GM23338 (cell line): ENCODE measurements around the gene RPS25. TPM values are rescaled to one million over a fixed set of nuclear protein-coding genes. Genes with fewer than 3 reads are reported as not detected.

ENCODE experiments used
- ATAC-seq: fragments of 200-7000 bp; cut with Tn5 transposase; 3 replicates; pipeline ENCODE4 v1.9.1; 2020
- DNase-seq: peaks from one replicate; pipeline ENCODE4 v3.0.0-alpha.2; 2015; ENCODE audit warnings: low spot score
- H2AFZ ChIP-seq: fragments of 200-600 bp; sonication (generic); 2 replicates; pipeline ENCODE4 v1.8.0; 2016; ENCODE audit warnings: antibody characterized with exemption, mild to moderate bottlenecking, moderate library complexity
- H3F3A ChIP-seq: fragments of 200-600 bp; sonication (generic); replicated peaks from 2 replicates; pipeline ENCODE4 v1.8.0; 2017; ENCODE audit warnings: antibody characterized with exemption, mixed run types, low read depth
- H3K27ac ChIP-seq: fragments of 200-600 bp; sonication (generic); 2 replicates; pipeline ENCODE4 v1.6.1; 2016; ENCODE audit warnings: low read depth
- H3K27me3 ChIP-seq: fragments of 200-600 bp; sonication (generic); 2 replicates; pipeline ENCODE4 v1.8.0; 2016; ENCODE audit warnings: mild to moderate bottlenecking, mixed run types, moderate library complexity; ENCODE audit not compliant: insufficient read depth
- H3K36me3 ChIP-seq: fragments of 200-600 bp; sonication (generic); 2 replicates; pipeline ENCODE4 v1.8.0; 2016; ENCODE audit warnings: mild to moderate bottlenecking; ENCODE audit not compliant: insufficient read depth
- H3K4me1 ChIP-seq: fragments of 200-600 bp; sonication (generic); 2 replicates; pipeline ENCODE4 v1.8.0; 2016; ENCODE audit warnings: mild to moderate bottlenecking, moderate library complexity; ENCODE audit not compliant: insufficient read depth
- H3K4me2 ChIP-seq: fragments of 200-600 bp; sonication (generic); 2 replicates; pipeline ENCODE4 v1.7.1; 2017; ENCODE audit warnings: mixed run types
- H3K4me3 ChIP-seq: fragments of 200-600 bp; sonication (generic); 2 replicates; pipeline ENCODE4 v1.6.1; 2016; ENCODE audit warnings: mixed run types
- H3K79me2 ChIP-seq: fragments of 200-600 bp; sonication (generic); replicated peaks from 2 replicates; pipeline ENCODE4 v1.8.0; 2017; ENCODE audit warnings: mild to moderate bottlenecking; ENCODE audit not compliant: insufficient read depth
- H3K9me2 ChIP-seq: fragments of 200-600 bp; sonication (generic); 2 replicates; pipeline ENCODE4 v1.8.0; 2017; ENCODE audit not compliant: insufficient read depth
- H4K20me1 ChIP-seq: fragments of 200-600 bp; sonication (generic); replicated peaks from 2 replicates; pipeline ENCODE4 v1.8.0; 2017; ENCODE audit warnings: mild to moderate bottlenecking; ENCODE audit not compliant: insufficient read depth
- H3K27ac Mint-ChIP-seq: 2 replicates; pipeline ENCODE4 v1.8.0; 2020; ENCODE audit warnings: inconsistent platforms, mild to moderate bottlenecking, moderate library complexity, mixed read lengths
- H3K27me3 Mint-ChIP-seq: 3 replicates; pipeline ENCODE4 v1.8.0; 2022; ENCODE audit warnings: low read depth, mild to moderate bottlenecking, moderate library complexity, mixed read lengths, inconsistent platforms; ENCODE audit not compliant: insufficient read depth, poor library complexity
- H3K36me3 Mint-ChIP-seq: 3 replicates; pipeline ENCODE4 v1.8.0; 2021; ENCODE audit warnings: low read depth, mild to moderate bottlenecking, inconsistent platforms, moderate library complexity, mixed read lengths
- H3K4me1 Mint-ChIP-seq: 3 replicates; pipeline ENCODE4 v1.8.0; 2020; ENCODE audit warnings: mild to moderate bottlenecking, inconsistent platforms, mixed read lengths
- H3K4me3 Mint-ChIP-seq: 3 replicates; pipeline ENCODE4 v1.8.0; 2021; ENCODE audit warnings: moderate library complexity, mild to moderate bottlenecking, inconsistent platforms, mixed read lengths
- H3K9me3 Mint-ChIP-seq: 3 replicates; pipeline ENCODE4 v1.8.0; 2020; ENCODE audit warnings: moderate library complexity, mild to moderate bottlenecking, inconsistent platforms, mixed read lengths
- CREB1 ChIP-seq: fragments of 250-450 bp; sonication (Bioruptor Pico); IDR thresholded peaks from 2 replicates; pipeline ENCODE4 v1.5.0; 2020; ENCODE audit warnings: low read depth, mild to moderate bottlenecking, moderate library complexity
- ETS1 ChIP-seq: IDR thresholded peaks from 2 replicates; pipeline ENCODE4 v1.6.1; 2016; ENCODE audit warnings: antibody characterized with exemption
- EZH2 ChIP-seq: fragments of 200-600 bp; sonication (generic); IDR thresholded peaks from one replicate; pipeline ENCODE4 v1.8.0; 2017; ENCODE audit warnings: antibody characterized with exemption, mild to moderate bottlenecking, low read depth; ENCODE audit not compliant: unreplicated experiment
- EZH2phosphoT487 ChIP-seq: fragments of 200-600 bp; sonication (generic); IDR thresholded peaks from one replicate; pipeline ENCODE4 v1.8.1; 2018; ENCODE audit warnings: antibody characterized with exemption; ENCODE audit not compliant: unreplicated experiment
- JUNB ChIP-seq: IDR thresholded peaks from one replicate; pipeline ENCODE4 v1.6.1; 2016; ENCODE audit warnings: antibody characterized with exemption; ENCODE audit not compliant: unreplicated experiment
- NANOG ChIP-seq: IDR thresholded peaks from 2 replicates; pipeline ENCODE4 v1.6.1; 2016; ENCODE audit warnings: antibody characterized with exemption, borderline replicate concordance
- POLR2AphosphoS5 ChIP-seq: IDR thresholded peaks from 2 replicates; pipeline ENCODE4 v1.6.1; 2016; ENCODE audit warnings: antibody characterized with exemption, low read depth
- STAT1 ChIP-seq: IDR thresholded peaks from one replicate; pipeline ENCODE4 v1.6.1; 2016; ENCODE audit warnings: antibody characterized with exemption; ENCODE audit not compliant: unreplicated experiment
- ZNF114 ChIP-seq: fragments of 250-450 bp; sonication (Bioruptor Pico); IDR thresholded peaks from 2 replicates; pipeline ENCODE4 v1.5.0; 2020; ENCODE audit warnings: mild to moderate bottlenecking, moderate library complexity
- ZNF331 ChIP-seq: fragments of 250-450 bp; sonication (Bioruptor Pico); IDR thresholded peaks from 2 replicates; pipeline ENCODE4 v1.5.0; 2020; ENCODE audit warnings: low read depth, mild to moderate bottlenecking, moderate library complexity
- polyA plus RNA-seq: library from polyadenylated mRNA; unstranded; fragments of >200 nt; fragmentation: Nextera tagmentation; extraction: Ambion mirVana; gene quantifications from 2 replicates; pipeline ENCODE4 v1.2.1, GENCODE V29; 2016
- total RNA-seq: library from RNA; depleted of rRNA; stranded (reverse); fragments of >200 nt; shearing (Covaris generic); gene quantifications from 2 replicates; pipeline ENCODE4 v1.2.3, GENCODE V29; 2014
- TF ChIP-seq, protein P1 (sequence below), 2 experiments: fragments of 200-600 bp in 1 of 2; sonication (generic) in 1 of 2; conservative IDR thresholded peaks; 2 replicates each; pipeline versions ENCODE4 v1.5.1 to v1.6.1; 2016 to 2017; ENCODE audit warnings: antibody characterized with exemption in 2 of 2, low read depth in 2 of 2, mild to moderate bottlenecking in 2 of 2, moderate library complexity in 1 of 2
- TF ChIP-seq, protein P2 (sequence below): fragments of 250-450 bp; sonication (Bioruptor Pico); IDR thresholded peaks from 2 replicates; pipeline ENCODE4 v1.5.0; 2020; ENCODE audit warnings: mild to moderate bottlenecking, moderate library complexity
- TF ChIP-seq, protein P3 (sequence below): IDR thresholded peaks from one replicate; pipeline ENCODE4 v1.6.1; 2018; ENCODE audit warnings: antibody characterized with exemption; ENCODE audit not compliant: unreplicated experiment

Gene RPS25
- total and polyA plus RNA-seq, 2 experiments from 2014 or later = 1,965 to 3,622 TPM

DNA sequence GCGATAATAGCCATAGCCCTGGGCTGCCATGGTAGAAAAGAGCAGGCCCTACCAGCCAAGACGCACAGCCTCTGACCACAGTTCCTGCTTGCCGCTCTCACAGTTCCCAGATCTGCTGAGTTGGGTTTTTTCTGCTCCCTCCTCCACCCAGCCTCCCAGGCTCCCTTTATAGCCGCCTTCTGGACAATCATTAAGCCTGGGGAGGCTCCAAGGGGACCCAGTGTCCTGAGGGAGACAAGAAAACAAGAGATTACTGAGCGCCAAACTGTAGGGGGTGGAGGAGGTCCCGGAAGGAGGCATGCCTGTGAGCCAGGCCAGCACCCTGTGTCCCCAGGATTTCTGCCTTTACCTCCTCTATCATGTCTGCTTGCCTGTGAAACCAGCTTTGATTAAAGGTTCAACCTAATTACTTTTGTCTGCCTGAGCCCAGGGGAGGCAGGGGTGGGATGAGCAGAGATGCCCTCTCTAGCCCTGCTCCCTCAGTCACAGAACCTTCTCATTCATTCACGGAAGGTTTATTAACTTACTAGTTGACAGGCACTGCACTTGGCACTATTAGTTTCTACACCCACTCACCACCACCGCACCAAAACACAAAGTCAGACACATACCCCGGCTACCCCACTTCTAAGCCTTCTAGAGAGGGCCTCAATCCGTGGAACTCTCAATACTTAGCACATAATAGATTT is 11.3 kb upstream of the RPS25 start:
- H3K36me3 Mint-ChIP-seq = peaks cover 40% of the 10 kb centered on the region
- ATAC-seq = peak; percentile 10
- TF ChIP-seq JUNB (no peak), ZNF331 (no peak), POLR2AphosphoS5 (no peak), EZH2phosphoT487 (no peak), CREB1 (CRISPR knock-in tag) (no peak), ZNF114 (no peak), EZH2 (no peak), STAT1 (no peak), ETS1 (no peak), NANOG (no peak)
- TF ChIP-seq, protein P1, sequence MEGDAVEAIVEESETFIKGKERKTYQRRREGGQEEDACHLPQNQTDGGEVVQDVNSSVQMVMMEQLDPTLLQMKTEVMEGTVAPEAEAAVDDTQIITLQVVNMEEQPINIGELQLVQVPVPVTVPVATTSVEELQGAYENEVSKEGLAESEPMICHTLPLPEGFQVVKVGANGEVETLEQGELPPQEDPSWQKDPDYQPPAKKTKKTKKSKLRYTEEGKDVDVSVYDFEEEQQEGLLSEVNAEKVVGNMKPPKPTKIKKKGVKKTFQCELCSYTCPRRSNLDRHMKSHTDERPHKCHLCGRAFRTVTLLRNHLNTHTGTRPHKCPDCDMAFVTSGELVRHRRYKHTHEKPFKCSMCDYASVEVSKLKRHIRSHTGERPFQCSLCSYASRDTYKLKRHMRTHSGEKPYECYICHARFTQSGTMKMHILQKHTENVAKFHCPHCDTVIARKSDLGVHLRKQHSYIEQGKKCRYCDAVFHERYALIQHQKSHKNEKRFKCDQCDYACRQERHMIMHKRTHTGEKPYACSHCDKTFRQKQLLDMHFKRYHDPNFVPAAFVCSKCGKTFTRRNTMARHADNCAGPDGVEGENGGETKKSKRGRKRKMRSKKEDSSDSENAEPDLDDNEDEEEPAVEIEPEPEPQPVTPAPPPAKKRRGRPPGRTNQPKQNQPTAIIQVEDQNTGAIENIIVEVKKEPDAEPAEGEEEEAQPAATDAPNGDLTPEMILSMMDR (conservative IDR thresholded peaks at IDR 0.05; ENCODE audit: low read depth in 2 of 2) = no peak
- TF ChIP-seq, protein P2, sequence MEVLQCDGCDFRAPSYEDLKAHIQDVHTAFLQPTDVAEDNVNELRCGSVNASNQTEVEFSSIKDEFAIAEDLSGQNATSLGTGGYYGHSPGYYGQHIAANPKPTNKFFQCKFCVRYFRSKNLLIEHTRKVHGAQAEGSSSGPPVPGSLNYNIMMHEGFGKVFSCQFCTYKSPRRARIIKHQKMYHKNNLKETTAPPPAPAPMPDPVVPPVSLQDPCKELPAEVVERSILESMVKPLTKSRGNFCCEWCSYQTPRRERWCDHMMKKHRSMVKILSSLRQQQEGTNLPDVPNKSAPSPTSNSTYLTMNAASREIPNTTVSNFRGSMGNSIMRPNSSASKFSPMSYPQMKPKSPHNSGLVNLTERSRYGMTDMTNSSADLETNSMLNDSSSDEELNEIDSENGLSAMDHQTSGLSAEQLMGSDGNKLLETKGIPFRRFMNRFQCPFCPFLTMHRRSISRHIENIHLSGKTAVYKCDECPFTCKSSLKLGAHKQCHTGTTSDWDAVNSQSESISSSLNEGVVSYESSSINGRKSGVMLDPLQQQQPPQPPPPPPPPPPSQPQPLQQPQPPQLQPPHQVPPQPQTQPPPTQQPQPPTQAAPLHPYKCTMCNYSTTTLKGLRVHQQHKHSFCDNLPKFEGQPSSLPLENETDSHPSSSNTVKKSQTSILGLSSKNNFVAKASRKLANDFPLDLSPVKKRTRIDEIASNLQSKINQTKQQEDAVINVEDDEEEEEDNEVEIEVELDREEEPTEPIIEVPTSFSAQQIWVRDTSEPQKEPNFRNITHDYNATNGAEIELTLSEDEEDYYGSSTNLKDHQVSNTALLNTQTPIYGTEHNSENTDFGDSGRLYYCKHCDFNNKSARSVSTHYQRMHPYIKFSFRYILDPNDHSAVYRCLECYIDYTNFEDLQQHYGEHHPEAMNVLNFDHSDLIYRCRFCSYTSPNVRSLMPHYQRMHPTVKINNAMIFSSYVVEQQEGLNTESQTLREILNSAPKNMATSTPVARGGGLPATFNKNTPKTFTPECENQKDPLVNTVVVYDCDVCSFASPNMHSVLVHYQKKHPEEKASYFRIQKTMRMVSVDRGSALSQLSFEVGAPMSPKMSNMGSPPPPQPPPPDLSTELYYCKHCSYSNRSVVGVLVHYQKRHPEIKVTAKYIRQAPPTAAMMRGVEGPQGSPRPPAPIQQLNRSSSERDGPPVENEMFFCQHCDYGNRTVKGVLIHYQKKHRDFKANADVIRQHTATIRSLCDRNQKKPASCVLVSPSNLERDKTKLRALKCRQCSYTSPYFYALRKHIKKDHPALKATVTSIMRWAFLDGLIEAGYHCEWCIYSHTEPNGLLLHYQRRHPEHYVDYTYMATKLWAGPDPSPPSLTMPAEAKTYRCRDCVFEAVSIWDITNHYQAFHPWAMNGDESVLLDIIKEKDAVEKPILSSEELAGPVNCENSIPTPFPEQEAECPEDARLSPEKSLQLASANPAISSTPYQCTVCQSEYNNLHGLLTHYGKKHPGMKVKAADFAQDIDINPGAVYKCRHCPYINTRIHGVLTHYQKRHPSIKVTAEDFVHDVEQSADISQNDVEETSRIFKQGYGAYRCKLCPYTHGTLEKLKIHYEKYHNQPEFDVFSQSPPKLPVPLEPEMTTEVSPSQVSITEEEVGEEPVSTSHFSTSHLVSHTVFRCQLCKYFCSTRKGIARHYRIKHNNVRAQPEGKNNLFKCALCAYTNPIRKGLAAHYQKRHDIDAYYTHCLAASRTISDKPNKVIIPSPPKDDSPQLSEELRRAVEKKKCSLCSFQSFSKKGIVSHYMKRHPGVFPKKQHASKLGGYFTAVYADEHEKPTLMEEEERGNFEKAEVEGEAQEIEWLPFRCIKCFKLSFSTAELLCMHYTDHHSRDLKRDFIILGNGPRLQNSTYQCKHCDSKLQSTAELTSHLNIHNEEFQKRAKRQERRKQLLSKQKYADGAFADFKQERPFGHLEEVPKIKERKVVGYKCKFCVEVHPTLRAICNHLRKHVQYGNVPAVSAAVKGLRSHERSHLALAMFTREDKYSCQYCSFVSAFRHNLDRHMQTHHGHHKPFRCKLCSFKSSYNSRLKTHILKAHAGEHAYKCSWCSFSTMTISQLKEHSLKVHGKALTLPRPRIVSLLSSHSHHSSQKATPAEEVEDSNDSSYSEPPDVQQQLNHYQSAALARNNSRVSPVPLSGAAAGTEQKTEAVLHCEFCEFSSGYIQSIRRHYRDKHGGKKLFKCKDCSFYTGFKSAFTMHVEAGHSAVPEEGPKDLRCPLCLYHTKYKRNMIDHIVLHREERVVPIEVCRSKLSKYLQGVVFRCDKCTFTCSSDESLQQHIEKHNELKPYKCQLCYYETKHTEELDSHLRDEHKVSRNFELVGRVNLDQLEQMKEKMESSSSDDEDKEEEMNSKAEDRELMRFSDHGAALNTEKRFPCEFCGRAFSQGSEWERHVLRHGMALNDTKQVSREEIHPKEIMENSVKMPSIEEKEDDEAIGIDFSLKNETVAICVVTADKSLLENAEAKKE (CRISPR knock-in tag) = no peak
- TF ChIP-seq, protein P3, sequence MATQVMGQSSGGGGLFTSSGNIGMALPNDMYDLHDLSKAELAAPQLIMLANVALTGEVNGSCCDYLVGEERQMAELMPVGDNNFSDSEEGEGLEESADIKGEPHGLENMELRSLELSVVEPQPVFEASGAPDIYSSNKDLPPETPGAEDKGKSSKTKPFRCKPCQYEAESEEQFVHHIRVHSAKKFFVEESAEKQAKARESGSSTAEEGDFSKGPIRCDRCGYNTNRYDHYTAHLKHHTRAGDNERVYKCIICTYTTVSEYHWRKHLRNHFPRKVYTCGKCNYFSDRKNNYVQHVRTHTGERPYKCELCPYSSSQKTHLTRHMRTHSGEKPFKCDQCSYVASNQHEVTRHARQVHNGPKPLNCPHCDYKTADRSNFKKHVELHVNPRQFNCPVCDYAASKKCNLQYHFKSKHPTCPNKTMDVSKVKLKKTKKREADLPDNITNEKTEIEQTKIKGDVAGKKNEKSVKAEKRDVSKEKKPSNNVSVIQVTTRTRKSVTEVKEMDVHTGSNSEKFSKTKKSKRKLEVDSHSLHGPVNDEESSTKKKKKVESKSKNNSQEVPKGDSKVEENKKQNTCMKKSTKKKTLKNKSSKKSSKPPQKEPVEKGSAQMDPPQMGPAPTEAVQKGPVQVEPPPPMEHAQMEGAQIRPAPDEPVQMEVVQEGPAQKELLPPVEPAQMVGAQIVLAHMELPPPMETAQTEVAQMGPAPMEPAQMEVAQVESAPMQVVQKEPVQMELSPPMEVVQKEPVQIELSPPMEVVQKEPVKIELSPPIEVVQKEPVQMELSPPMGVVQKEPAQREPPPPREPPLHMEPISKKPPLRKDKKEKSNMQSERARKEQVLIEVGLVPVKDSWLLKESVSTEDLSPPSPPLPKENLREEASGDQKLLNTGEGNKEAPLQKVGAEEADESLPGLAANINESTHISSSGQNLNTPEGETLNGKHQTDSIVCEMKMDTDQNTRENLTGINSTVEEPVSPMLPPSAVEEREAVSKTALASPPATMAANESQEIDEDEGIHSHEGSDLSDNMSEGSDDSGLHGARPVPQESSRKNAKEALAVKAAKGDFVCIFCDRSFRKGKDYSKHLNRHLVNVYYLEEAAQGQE = no peak

More for the DNA sequence above, 11.3 kb upstream of the RPS25 start:
- peaks cover 28% of the 10 kb centered on the region for H3K27me3 Mint-ChIP-seq
- Histone ChIP-seq H3K79me2 (peaks cover 8% of the 10 kb centered on the region), H2AFZ (peak overlapping the region; percentile 91; the same call in 1 of the 2 replicates), H3K4me3 (peak overlapping the region; percentile 91), H3F3A (peaks cover 28% of the 10 kb centered on the region), H3K27ac (0 out of 2 replicates have a peak overlapping the region, but pooled peaks have one; percentile 92), H3K4me1 (peaks cover 14% of the 10 kb centered on the region), H3K27me3 (no peaks in the 10 kb centered on the region), H4K20me1 (peaks cover 3% of the 10 kb centered on the region; the same call in 1 of the 2 replicates), H3K36me3 (peaks cover under 1% of the 10 kb centered on the region; the same call in 1 of the 2 replicates), H3K9me2 (no peaks in the 10 kb centered on the region), H3K4me2 (peak overlapping the region; percentile 98)
- peaks cover 28% of the 10 kb centered on the region for H3K4me1 Mint-ChIP-seq
- H3K4me3 Mint-ChIP-seq = peak overlapping the region; percentile 76
- no peak for DNase-seq
- peak overlapping the region; percentile 32 for H3K27ac Mint-ChIP-seq
- H3K9me3 Mint-ChIP-seq = no peaks in the 10 kb centered on the region; the same call in 2 of the 3 replicates
